Gastroesophageal sphincter (tissue), 4 donors: ENCODE measurements around the gene DDX17. TPM values are rescaled to one million over a fixed set of nuclear protein-coding genes. Genes with fewer than 3 reads are reported as not detected.

ENCODE experiments used
- ATAC-seq: fragments of 150-250 bp; one replicate; pipeline ENCODE4 v1.9.1; 2016; ENCODE audit warnings: mild to moderate bottlenecking, moderate library complexity
- H3K27ac ChIP-seq, 4 donors: fragments of 200-600 bp; sonication (generic) in 3 of 4; 1 replicate in 3 of 4; 2 replicates in 1 of 4; pipeline ENCODE4 v1.5.1; 2016 to 2019
- H3K27me3 ChIP-seq: fragments of 200-600 bp; sonication (generic); one replicate; pipeline ENCODE4 v1.5.1; 2019
- H3K36me3 ChIP-seq, 2 donors: fragments of 200-600 bp; sonication (generic); one replicate each; pipeline ENCODE4 v1.5.1; 2019; ENCODE audit warnings: control low read depth in 1 of 2
- H3K4me1 ChIP-seq, 3 donors: fragments of 200-600 bp; sonication (generic); 1 replicate in 2 of 3; 2 replicates in 1 of 3; pipeline ENCODE4 v1.5.1; 2016 to 2019; ENCODE audit warnings: control low read depth in 2 of 3
- H3K4me3 ChIP-seq, 2 donors: fragments of 200-600 bp; sonication (generic); one replicate each; pipeline ENCODE4 v1.5.1; 2019; ENCODE audit warnings: mild to moderate bottlenecking in 1 of 2, moderate library complexity in 1 of 2
- H3K9me3 ChIP-seq, 3 donors: fragments of 200-600 bp; sonication (generic); one replicate each; pipeline ENCODE4 v1.5.1; 2017 to 2019; ENCODE audit warnings: control low read depth in 2 of 3
- EP300 ChIP-seq: sonication (generic); formaldehyde crosslinking; IDR thresholded peaks from one replicate; pipeline ENCODE4 v1.6.1; 2017; ENCODE audit warnings: antibody characterized with exemption, mild to moderate bottlenecking
- POLR2A ChIP-seq, 2 donors: fragments of 450-650 bp; IDR thresholded peaks; one replicate each; pipeline ENCODE4 v1.6.1; 2017; ENCODE audit warnings: antibody characterized with exemption in 2 of 2, mild to moderate bottlenecking in 2 of 2, moderate library complexity in 1 of 2
- POLR2AphosphoS5 ChIP-seq: sonication (generic); formaldehyde crosslinking; IDR thresholded peaks from one replicate; pipeline ENCODE4 v1.6.1; 2017; ENCODE audit warnings: antibody characterized with exemption
- WGBS, 2 donors: methylation state at CpG; one replicate each; pipeline ENCODE4 v1.1.5; 2018; ENCODE audit warnings: low coverage in 1 of 2; 5-methylcytosine and 5-hydroxymethylcytosine counted together
- total RNA-seq, 4 donors: library from RNA; depleted of rRNA; stranded (reverse); fragments of >200 nt; gene quantifications; one replicate each; pipeline ENCODE4 v1.1.0, GENCODE V29; 2016
- TF ChIP-seq, protein P1 (sequence below), 4 experiments: fragments of 200-600 bp in 2 of 4; fragments of 450-650 bp in 2 of 4; sonication (generic) in 1 of 4; IDR thresholded peaks; one replicate each; pipeline ENCODE4 v1.5.1; 2017 to 2019; ENCODE audit warnings: antibody characterized with exemption in 4 of 4, mild to moderate bottlenecking in 2 of 4, moderate library complexity in 2 of 4

The DDX17 gene
- total RNA-seq, 4 donors from 2014 or later, result 323 to 610 (median 490) TPM

DNA sequence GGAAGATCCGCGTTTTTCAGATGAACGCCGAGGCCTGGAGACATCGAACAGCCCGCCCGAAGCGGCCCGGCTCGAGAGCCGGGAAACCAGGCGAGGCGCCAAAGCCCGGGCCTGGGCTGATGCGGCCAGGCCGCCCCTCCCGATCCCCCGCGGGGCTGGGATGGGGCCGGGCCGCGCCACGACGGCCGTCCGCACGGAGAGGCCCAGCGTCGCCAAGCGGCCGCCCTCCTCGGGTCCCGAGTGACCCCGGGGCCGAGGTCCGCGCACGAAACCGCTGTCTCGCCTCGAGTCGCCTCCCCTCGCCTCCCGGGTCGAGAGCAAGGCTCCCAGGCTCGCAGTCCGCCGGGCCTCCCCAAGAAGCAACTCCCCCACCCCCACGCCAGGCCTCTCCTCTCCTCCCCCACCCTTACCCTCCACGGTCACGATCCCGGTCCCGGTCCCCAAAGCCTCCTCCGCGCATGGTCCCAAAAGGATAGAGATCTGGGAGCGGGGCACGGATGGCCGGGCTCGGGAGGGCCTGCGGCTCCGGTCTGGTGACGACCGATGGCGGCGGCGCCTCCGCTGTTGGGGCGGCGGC, 482 bp downstream of the DDX17 start:
- Histone ChIP-seq H3K36me3 (peaks cover 0 to 20% of the 10 kb centered on the region in 2 donors), H3K4me1 (peaks cover 0 to 60% (median 9%) of the 10 kb centered on the region in 3 donors), H3K9me3 (no peaks in the 10 kb centered on the region), H3K4me3 (peak overlapping the region; percentile 74 to 83), H3K27ac (peak overlapping the region; percentile 96 to 100 (median 98)), H3K27me3 (no peaks in the 10 kb centered on the region)
- TF ChIP-seq POLR2A (IDR thresholded peaks at IDR 0.05) (peak; percentile 80 to 83), EP300 (no peak), POLR2AphosphoS5 (peak; percentile 52)
- 0% methylated on average over 8 of the region's 69 CpGs; no CpG with 5 or more reads in 1 of the 2 donors for WGBS, 2 donors
- ATAC-seq, result peak; percentile 73

DNA sequence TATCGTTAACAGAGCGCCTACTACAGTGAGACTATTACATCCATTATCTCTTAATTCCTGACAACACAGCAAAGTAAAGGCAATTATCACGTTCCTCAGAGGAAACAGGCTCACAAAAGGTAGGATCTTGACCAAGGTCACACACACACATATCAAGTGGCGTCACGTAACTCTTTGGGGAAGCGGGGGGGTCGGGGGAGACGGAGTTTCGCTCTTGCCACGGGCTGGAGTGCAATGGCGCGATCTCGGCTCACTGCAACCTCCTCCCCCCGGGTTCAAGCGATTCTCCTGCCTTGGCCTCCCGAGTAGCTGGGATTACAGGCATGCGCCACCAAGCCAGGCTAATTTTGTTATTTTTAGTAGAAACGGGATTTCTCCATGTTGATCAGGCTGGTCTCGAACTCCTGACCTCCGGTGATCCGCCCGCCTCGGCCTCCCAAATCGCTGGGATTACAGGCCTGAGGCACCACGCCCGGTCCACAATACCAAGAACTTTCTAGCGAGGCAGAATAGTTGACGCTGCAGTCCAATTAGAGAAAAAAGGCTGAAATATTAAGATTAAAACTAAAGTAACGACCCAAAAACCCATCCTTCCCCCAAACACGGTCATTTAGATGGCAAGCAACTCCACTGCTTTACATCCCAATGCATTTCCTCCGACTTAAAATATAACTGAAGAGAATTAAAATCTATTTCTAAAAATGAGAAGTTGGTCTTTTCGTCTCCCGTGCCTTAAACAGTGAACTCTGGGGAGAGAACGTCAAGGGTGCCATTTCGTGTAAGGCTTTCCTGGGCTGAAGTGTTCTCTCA, 1.2 kb downstream of the DDX17 start:
- H3K4me3 ChIP-seq, result peak overlapping the region; percentile 74 to 83
- no peak for ATAC-seq
- peak; percentile 5 for TF ChIP-seq POLR2AphosphoS5
- TF ChIP-seq, protein P1, sequence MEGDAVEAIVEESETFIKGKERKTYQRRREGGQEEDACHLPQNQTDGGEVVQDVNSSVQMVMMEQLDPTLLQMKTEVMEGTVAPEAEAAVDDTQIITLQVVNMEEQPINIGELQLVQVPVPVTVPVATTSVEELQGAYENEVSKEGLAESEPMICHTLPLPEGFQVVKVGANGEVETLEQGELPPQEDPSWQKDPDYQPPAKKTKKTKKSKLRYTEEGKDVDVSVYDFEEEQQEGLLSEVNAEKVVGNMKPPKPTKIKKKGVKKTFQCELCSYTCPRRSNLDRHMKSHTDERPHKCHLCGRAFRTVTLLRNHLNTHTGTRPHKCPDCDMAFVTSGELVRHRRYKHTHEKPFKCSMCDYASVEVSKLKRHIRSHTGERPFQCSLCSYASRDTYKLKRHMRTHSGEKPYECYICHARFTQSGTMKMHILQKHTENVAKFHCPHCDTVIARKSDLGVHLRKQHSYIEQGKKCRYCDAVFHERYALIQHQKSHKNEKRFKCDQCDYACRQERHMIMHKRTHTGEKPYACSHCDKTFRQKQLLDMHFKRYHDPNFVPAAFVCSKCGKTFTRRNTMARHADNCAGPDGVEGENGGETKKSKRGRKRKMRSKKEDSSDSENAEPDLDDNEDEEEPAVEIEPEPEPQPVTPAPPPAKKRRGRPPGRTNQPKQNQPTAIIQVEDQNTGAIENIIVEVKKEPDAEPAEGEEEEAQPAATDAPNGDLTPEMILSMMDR (IDR thresholded peaks at IDR 0.05), result no peak
- TF ChIP-seq POLR2A (IDR thresholded peaks at IDR 0.05), result no peak
- no peak for TF ChIP-seq EP300
- peaks cover 0 to 27% of the 10 kb centered on the region in 2 donors for H3K36me3 ChIP-seq
- no peaks in the 10 kb centered on the region for H3K27me3 ChIP-seq
- peak overlapping the region; percentile 96 to 100 (median 98) for H3K27ac ChIP-seq
- H3K9me3 ChIP-seq, result no peaks in the 10 kb centered on the region
- WGBS, 2 donors, result 0% methylated on average over 8 to 10 of the region's 35 CpGs
- peaks cover 0 to 66% (median 9%) of the 10 kb centered on the region in 3 donors for H3K4me1 ChIP-seq

DNA sequence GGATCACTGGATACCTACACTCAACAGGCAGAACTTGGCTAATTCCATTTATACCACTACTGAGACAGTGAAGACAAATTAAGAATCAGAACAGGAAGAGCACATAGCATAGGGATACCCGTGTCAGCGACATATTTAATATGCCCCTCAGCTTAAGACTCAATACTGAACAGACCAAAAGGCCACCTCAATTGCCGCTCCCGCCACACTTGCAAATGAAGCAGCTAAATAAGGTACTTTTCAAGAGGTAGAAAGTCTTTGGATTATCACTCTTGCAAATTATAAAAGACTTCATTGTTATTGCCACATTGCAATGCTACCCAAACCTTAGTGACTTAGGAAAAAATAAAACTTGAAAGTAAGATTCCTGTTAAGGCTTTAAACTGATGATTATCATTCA, 3.1 kb downstream of the DDX17 start:
- H3K4me1 ChIP-seq, result peaks cover 0 to 83% (median 9%) of the 10 kb centered on the region in 3 donors

DNA sequence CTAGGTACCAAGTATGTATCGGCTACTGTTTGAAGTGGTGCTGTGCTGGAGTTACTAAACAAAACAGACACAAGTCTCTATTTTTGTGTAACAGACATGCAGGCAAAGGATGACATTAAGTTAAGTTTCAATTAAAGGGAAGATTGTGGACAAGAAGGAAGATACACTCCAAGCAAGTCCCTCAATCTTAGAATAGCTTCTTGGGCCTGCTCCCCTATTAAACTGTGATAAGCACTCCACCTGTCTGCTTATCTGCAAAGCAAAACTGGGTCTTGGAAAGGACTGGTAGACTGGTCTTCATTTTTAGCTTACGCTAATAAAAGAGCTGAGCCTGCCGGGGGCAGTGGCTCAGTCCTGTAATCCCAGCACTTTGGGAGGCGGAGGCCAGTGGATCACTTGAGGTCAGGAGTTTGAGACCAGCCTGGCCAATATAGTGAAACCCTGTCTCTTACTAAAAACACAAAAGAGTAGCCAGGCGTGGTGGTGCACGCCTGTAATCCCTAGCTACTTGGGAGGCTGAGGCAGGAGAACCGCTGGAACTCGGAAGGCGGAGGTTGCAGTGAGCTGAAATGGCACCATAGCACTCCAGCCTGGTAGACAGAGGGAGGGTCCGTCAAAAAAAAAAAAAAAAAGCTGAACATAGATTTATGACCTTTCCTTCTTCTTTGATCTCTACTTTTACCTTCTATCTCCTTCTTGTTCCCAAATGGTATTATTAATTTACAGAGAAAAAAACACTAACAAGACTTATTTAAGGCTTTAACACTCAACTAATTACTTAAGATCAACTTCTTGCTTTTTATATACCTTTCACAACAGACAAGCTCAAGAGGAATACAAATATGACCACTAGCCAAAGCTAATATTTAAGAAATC, 4.1 kb downstream of the DDX17 start:
- no peaks in the 10 kb centered on the region for H3K27me3 ChIP-seq
- WGBS, 2 donors, result 79 to 81% methylated on average over 3 to 7 of the region's 10 CpGs
- no peak for ATAC-seq
- H3K36me3 ChIP-seq, result peaks cover 9 to 56% of the 10 kb centered on the region in 2 donors
- H3K27ac ChIP-seq, result peak overlapping the region in 2 of 4 donors; percentile 99 to 100
- no peaks in the 10 kb centered on the region for H3K9me3 ChIP-seq
- peaks cover 0 to 82% (median 6%) of the 10 kb centered on the region in 3 donors for H3K4me1 ChIP-seq
- H3K4me3 ChIP-seq, result peak overlapping the region in 1 of 2 donors; percentile 74
- TF ChIP-seq EP300 (no peak), POLR2AphosphoS5 (no peak), POLR2A (IDR thresholded peaks at IDR 0.05) (no peak)
- TF ChIP-seq, protein P1 (IDR thresholded peaks at IDR 0.05), result no peak

More for the DNA sequence above, 3.1 kb downstream of the DDX17 start:
- Histone ChIP-seq H3K36me3 (peaks cover 7 to 47% of the 10 kb centered on the region in 2 donors), H3K9me3 (no peaks in the 10 kb centered on the region), H3K27me3 (no peaks in the 10 kb centered on the region), H3K27ac (peak overlapping the region in 3 of 4 donors; percentile 15 to 100 (median 99)), H3K4me3 (peak overlapping the region; percentile 11 to 74)
- WGBS, 2 donors, result 2 to 15% methylated on average over 4 of the region's 4 CpGs
- TF ChIP-seq POLR2AphosphoS5 (no peak), EP300 (no peak), POLR2A (IDR thresholded peaks at IDR 0.05) (no peak)
- TF ChIP-seq, protein P1 (IDR thresholded peaks at IDR 0.05), result no peak
- ATAC-seq, result no peak

DNA sequence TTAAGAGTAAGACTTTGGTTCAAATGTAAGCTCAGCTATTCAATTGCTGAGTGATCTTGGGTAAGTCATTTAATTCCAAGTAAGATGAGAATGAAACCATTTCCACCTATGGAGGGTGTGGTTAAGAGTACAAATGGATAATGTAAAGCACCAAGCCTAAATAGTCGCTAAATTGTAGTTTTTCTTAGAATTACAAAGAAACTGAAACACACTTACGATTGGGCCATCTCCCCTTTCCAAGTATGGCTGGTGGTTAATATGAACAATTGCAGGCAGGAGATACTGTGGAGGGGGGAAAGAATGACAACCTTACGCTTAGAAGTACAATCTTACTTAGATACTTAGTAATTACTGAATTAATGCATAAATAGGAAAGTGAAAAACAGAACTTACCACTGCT, 8.2 kb downstream of the DDX17 start:
- Histone ChIP-seq H3K36me3 (peaks cover 31 to 92% of the 10 kb centered on the region in 2 donors), H3K4me1 (peaks cover 0 to 86% (median 4%) of the 10 kb centered on the region in 3 donors), H3K4me3 (no peak overlapping the region), H3K27ac (no peak overlapping the region), H3K9me3 (no peaks in the 10 kb centered on the region), H3K27me3 (no peaks in the 10 kb centered on the region)
- TF ChIP-seq EP300, result no peak
- TF ChIP-seq, protein P1 (IDR thresholded peaks at IDR 0.05), result no peak
- 75 to 79% methylated on average over 2 to 3 of the region's 3 CpGs for WGBS, 2 donors
- ATAC-seq, result no peak
